ENCODE results near the gene EPHB3. TPM values are rescaled to one million over a fixed set of nuclear protein-coding genes. Genes with fewer than 3 reads are reported as not detected.

Gene EPHB3
- total and polyA plus RNA-seq, 10 of the 15 experiments (the other 5 are each of a cell fraction or from before 2014, with no cell fraction given): 0.09 TPM; not detected in 9

DNA sequence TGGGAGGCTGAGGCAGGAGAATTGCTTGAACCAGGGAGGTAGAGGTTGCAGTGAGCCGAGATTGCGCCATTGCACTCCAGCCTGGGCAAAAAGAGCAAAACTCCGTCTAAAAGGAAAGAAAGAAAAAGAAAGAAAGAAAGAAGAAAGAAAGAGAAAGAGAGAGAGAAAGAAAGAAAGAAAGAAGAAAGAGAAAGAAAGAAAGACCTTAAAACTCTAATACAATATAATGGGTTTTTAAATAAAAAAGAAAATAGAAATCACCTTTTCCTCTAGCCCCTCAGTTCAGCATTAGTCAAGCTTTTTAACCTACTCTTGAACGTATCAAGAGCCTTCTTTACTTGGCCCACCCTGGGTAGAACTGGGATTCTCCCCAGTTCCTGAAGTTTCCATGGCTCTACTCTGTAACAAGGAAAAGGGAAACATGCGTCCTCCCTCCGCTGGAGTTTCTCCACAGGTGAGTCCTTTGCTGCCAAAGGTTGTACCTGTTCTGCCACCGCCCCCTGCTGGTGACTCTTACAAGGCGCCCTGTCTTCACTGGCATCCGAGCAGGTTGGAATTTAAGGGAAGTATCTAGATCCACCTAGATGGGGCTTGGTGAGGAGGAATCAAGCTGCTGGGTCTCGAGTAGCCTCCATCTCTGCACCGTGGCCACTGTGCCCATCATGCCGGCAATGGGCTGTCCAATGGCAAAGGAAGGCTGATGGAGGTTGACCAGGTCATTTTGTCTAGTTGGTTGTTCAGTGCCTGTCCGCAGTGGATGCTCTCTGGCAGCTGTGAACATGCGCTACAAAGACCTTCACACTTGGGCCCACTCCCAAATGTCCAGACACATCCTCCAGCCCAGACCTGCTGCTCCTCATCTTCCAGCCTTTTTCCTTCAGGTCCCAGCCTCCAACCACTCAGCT is 20.6 kb upstream of the EPHB3 start (continued):
- no peak for TF ChIP-seq EZH2 (IDR thresholded peaks at IDR 0.05; ENCODE audit: borderline replicate concordance, control insufficient read depth, low read depth, low read length)
- TF ChIP-seq, protein P1, sequence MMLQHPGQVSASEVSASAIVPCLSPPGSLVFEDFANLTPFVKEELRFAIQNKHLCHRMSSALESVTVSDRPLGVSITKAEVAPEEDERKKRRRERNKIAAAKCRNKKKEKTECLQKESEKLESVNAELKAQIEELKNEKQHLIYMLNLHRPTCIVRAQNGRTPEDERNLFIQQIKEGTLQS (IDR thresholded peaks at IDR 0.05; ENCODE audit: borderline replicate concordance, extremely low read depth, low read depth, low read length): no peak

DNA sequence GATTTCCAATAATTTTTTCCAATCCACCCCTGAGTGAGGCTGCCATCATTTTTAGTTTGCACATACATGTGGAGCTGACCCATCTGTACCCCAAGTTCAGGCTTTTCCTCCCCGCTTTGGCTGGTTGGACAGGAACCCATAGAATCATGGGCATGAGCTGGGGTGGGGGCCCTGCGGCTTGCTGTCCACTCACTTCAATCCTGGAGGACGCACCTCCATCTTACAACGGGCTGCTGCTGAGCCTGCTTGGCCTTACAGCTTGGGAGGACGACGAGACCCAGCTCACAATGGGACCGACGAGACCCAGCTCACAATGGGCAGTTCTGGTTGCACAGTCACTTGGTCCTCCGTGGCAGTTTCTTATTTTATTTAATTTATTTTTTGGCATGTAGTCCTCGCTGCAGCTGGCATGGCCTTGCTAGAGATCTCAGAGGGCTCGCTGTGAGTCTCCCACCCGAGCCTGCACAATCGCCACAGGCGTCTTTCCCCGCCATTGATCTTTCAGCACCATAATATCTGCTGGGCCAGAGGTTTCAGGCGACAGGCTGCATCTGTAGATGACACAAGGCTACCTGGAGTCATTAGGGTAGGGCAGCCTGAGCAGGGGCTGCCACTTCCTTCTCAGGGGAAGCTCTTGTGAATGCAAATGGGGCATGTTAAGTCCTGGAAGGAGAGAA is 19.6 kb upstream of the EPHB3 start:
- H3K9me3 ChIP-seq (replicated peaks; ENCODE audit: control insufficient read depth, insufficient read depth, low read length): no peaks in the 10 kb centered on the region
- WGBS (ENCODE audit: insufficient coverage, insufficient replicate concordance, low lambda C conversion rate, missing lambda C conversion rate): 19% methylated on average over 16 of the region's 16 CpGs
- TF ChIP-seq MTA3 (IDR thresholded peaks at IDR 0.05; ENCODE audit: borderline replicate concordance, low read length) (no peak), TARDBP (IDR thresholded peaks at IDR 0.05; ENCODE audit: borderline replicate concordance) (no peak), KAT2A (conservative IDR thresholded peaks at IDR 0.05; ENCODE audit: control insufficient read depth, low read depth, low read length) (no peak), MXI1 (IDR thresholded peaks at IDR 0.05; ENCODE audit: low read depth, low read length) (no peak), EZH2 (IDR thresholded peaks at IDR 0.05; ENCODE audit: borderline replicate concordance, control insufficient read depth, low read depth, low read length) (no peak), NFYB (IDR thresholded peaks at IDR 0.05; ENCODE audit: insufficient read depth, low read depth, low read length) (no peak), BRCA1 (IDR thresholded peaks at IDR 0.05; ENCODE audit: low read depth, low read length) (no peak), CREM (IDR thresholded peaks at IDR 0.05; ENCODE audit: low read depth) (no peak), RBBP5 (conservative IDR thresholded peaks at IDR 0.05) (no peak), IKZF1 (conservative IDR thresholded peaks at IDR 0.05) (no peak), POLR2A (IDR thresholded peaks at IDR 0.05; ENCODE audit: low read depth, low read length) (no peak), BACH1 (IDR thresholded peaks at IDR 0.05; ENCODE audit: borderline replicate concordance) (no peak), DPF2 (IDR thresholded peaks at IDR 0.05) (no peak)
- ATAC-seq: no peak
- no peak overlapping the region for H3K4me3 ChIP-seq
- H2AFZ ChIP-seq (ENCODE audit: control insufficient read depth, low read depth, low read length): no peak overlapping the region
- peaks cover 0 to 1% of the 10 kb centered on the region in 2 experiments; a peak in 2 of 4 replicates for H3K27me3 ChIP-seq (replicated peaks in 1 of 2; ENCODE audit: control insufficient read depth in 2 of 2, insufficient read depth in 2 of 2, low read length in 1 of 2)
- H4K20me1 ChIP-seq (ENCODE audit: control insufficient read depth, insufficient read depth): no peaks in the 10 kb centered on the region
- H3K4me2 ChIP-seq (ENCODE audit: control insufficient read depth, insufficient read depth): no peak overlapping the region
- no peaks in the 10 kb centered on the region for H3K36me3 ChIP-seq (ENCODE audit: control insufficient read depth in 2 of 2, insufficient read depth in 2 of 2, low read length in 1 of 2)
- H3K9ac ChIP-seq (ENCODE audit: control insufficient read depth, insufficient read depth, low read length): no peak overlapping the region
- in situ Hi-C loops (cut with MboI): no loop called here
- ChIA-PET RAD21 (ENCODE audit: unreplicated experiment) (interaction anchor here (0.7 to 2.8 kb wide), 3 partner anchors 148 to 236 kb away, joined by 3 to 14 read pairs (median 4); no protein-coding TSS in a partner anchor), CTCF (interaction anchor here (0.7 to 4.9 kb wide), 10 partner anchors 8 to 646 kb away, joined by 3 to 31 read pairs (median 4); no protein-coding TSS in a partner anchor), SMC1A (ENCODE audit: uncharacterized antibody, unreplicated experiment) (interaction anchor here (0.6 to 2.1 kb wide), 6 partner anchors 13 to 647 kb away, joined by 3 to 10 read pairs (median 3); no protein-coding TSS in a partner anchor), POLR2A (interaction anchor here (0.6 kb wide), 1 partner anchor 916 kb away, joined by 4 read pairs; no protein-coding TSS in a partner anchor)
- no peaks in the 10 kb centered on the region for H3K79me2 ChIP-seq (ENCODE audit: control insufficient read depth, insufficient read depth, low read length)
- H3K27ac ChIP-seq (ENCODE audit: control insufficient read depth, insufficient read depth): no peak overlapping the region
- BruUV-seq (replicated peaks): no TSS peak
- FAIRE-seq: no peak
- no peak for DNase-seq (ENCODE audit: low read depth, low spot score)
- no peaks in the 10 kb centered on the region for H3K4me1 ChIP-seq (ENCODE audit: control insufficient read depth, insufficient read depth, low read length)
- intact Hi-C loops (cut with micrococcal nuclease; ENCODE audit: unreplicated experiment): loop anchor here (1.0 to 5.0 kb wide), 4 partner anchors 75 to 645 kb away; no protein-coding TSS in a partner anchor

Measured in GM12878 (cell line).